HG02981 (cell line): ENCODE measurements around the gene ZNF581.

Source experiments
- ATAC-seq: cut with Tn5 transposase; IDR thresholded peaks from one replicate; pipeline ENCODE4 v1.9.1; 2021; ENCODE audit warnings: mild to moderate bottlenecking, moderate library complexity; ENCODE audit not compliant: unreplicated experiment

Gene ZNF581

DNA sequence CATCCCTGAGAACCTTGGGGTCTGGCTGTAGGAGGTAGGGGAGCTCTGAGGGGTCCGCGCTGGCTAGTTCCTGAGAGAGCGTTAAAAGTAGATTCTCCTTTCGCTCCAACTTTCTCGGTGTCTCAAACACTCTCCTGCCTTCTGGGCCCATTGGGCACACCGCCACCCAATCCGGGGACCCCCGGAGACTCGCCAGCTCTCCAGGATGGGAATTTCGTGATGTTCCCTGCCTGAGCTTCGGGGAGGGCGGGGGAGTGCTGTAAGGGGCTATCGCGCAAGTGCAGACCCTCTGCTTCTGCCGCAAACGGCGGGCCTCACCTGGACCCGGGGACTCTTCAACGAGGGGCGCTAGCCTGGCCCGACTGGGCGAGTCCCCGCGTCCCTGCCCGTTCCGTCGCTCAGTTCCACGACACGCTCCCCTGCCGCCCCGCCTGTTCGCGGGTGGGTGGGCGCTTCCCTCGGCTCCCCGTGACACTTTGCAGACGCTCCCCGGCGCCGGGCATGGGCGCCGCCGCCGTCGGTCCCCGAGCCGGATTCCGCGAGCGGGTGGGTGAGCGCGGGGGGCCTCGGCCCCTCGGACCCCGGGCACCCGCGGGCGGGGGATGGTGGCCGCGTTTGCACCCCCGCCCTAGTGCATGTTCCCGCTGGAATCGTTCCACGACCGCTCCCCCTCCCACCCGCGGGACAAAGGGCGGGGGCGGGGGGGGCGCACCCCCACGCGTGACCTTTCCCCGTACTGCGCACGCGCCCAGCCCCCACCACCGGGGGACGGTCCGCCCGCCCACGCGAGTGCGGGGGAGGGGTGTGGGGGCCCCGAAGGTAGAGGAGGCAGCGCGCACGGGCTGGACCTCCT, 4.5 kb downstream of the ZNF581 start, which contains the start of gene CCDC106:
Gene CCDC106 (plus strand): TSS at position 481 of the 853 bp plus-strand sequence. CDS start 835 bp downstream, outside the sequence.
- no peak for ATAC-seq

GRCh38 chr19:55648585-55649267, 5.3 kb downstream of the ZNF581 start:
- ATAC-seq, result no peak

- ATAC-seq, result no peak
Measured at GRCh38 chr19:55649268-55650125, 6.0 kb downstream of the ZNF581 start.

DNA sequence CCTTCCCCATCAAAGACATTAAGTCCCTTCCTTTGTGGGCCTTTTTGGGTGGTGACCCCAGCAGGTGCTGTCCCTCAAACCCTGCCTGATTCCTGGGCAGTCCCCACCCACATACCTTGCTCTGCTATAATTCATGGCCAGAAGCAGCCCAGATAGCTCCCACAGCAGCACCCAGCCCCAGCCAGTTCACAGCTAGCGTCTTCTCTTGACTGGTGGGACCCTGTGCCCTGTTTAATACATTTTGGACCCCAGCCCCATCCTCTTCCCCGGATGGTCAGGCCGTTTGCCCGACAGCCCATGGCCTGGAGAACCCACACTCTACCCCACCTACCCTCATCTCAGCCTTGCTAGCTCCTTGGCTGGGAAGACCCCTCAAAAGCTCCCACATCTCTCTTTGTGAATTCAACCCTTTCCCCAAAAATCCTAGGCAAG, 6.7 kb downstream of the ZNF581 start:
- no peak for ATAC-seq

DNA sequence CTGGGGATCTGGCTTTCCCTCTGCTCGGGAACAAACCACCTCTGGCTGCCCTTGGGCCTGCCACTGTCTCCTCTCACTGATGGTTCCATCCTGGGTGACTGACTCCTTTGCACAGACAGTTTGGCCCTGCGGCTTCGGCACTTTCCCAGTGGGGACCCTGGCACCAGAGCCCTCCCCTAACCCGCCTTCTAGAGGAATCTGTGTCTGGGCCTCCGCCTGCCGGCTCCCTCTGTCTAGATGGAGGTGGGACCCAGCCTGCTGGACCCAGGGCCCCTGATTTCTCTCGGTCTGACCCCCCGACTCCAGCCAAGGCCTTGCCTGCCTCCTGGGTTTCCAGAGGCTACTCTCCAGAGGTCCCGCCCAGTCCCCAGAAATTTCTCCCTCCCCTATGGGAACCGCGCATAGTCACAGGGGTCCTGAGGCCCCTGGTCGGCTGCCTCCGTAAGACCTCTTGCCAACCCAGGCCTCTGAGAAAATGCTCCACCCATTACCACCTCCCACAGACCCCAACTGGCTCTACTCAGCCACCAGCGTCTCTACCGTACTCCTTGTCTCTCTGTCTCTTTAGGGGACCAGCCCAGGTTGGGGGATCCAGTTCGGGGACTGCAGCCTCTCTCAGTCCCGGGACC, 7.3 kb downstream of the ZNF581 start:
- ATAC-seq, result no peak

GRCh38 chr19:55651236-55651635, 7.8 kb downstream of the ZNF581 start:
- no peak for ATAC-seq

- no peak for ATAC-seq
Measured at GRCh38 chr19:55652311-55653128, 9.1 kb downstream of the ZNF581 start.

DNA sequence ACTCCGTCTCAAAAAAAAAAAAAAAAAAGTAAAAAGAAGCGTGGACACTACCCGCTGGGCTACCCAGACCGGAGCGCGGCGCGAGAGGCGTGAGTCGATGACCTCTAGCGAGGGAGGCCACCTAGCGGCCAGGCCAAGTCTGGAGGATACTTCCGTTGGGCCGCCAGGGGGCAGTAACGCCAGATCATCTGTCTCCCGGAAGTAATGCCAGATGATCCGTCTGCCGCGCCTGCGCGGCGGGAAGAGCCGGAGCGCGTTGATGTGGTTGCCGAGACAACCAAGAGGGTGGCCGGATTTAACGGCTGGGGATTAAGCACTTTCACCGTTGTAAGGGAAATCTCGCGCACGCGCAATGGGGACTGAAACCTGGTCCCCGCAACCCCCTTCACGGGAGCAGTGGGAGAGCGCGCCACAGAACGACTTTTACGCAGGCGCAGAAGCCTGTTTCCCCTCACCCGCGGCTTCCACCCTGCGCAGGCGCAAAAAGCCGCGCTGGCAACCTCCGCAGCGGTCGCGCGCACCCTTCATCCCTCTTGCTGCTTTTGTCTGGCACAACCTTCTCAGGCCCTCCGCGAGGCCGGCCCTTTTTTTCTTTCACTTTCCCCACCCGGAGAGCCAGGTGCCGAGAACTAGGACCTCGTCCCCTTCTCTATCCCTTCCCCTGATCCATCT, 10.3 kb downstream of the ZNF581 start:
- ATAC-seq, result peak; percentile 40

DNA sequence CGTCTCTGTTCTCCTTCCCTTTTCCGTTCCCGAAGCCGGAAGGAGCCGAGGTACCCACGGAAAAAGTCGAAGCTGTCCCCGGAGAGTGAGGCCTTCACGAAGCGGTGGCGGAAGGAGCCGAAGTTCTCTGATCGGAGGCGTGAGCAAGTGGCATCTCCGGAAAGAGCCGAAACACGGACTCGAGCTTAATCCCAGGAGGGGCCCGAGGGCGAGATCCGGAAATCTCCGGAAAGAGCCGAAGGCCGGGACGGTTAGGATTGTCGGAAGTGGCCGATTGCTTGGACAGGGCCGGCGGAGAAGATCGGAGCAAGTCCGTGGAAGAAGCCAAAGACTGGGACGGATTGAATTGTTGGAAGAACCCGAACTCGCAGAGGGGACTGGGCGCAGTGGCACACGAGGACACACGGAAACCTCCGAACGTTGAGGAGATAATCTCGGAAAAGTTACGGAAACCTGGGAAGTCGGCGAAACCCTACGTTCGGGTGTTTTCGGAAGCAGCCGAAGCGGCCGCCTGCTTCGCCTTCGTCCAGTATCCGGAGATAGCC, 10.9 kb downstream of the ZNF581 start:
- ATAC-seq, result peak; percentile 60

DNA sequence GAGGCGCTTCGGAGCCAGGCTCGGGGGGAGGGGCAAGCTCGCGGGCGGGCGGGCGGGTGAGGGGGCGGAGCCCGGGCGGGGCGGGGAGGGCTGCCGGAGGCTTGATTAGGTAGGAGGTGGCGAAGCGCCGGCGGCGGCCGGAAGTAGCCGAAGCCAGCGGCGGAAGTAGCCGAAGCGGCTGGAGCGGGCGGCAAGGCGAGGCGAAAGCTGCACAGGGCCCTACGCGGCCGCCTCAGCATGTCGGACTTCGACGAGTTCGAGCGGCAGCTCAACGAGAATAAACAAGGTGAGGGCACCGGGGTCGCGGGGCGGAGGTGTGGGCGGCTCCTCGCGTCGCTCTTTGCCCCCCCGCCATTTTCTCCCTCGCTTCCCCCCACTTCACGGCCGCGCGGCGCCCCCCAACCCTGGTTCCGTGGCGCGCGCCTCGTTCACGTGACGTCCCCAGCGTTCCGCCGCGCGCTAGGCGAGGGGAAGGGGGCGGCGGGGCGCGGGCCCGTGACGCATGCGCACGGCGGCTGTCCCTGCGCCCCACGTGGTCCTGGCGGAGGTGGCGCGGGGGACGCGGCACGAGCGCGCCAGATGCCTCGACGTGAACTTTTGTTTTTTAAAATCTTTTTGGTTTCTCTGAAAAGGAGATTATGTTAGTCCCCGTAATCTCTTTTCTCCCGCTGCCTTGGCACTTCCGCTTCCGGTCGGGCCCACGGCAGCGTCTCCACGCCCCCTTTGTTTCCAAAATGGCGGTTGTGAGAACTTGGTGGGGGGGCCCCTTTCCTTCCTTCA, 11.6 kb downstream of the ZNF581 start, which contains the start of gene U2AF2:
Gene U2AF2 (plus strand): TSS at position 168 of the 780 bp plus-strand sequence. CDS start 70 bp downstream, at position 238.
- peak; percentile 36 for ATAC-seq

- ATAC-seq, result no peak
Measured at GRCh38 chr19:55655648-55656040, 12.2 kb downstream of the ZNF581 start.

DNA sequence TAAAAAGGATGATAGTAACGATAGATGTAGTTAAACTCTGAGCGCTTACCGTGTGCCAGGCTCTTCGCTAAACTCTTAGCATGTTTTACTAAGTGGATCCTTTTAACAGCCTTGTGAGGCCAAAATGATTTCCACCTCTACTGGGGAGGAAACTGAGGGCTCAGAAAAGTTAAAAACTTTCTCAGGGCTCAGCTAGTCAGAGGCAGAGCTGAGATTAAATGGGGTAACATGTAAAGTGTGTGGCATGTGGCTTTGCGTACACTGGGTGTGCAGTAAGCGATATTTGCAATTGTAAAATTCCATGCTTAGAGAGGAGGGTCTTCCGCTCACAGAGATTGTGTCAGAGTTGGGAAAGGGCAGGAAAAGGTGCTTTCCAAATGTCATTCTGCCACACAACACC, 13.1 kb downstream of the ZNF581 start:
- no peak for ATAC-seq

DNA sequence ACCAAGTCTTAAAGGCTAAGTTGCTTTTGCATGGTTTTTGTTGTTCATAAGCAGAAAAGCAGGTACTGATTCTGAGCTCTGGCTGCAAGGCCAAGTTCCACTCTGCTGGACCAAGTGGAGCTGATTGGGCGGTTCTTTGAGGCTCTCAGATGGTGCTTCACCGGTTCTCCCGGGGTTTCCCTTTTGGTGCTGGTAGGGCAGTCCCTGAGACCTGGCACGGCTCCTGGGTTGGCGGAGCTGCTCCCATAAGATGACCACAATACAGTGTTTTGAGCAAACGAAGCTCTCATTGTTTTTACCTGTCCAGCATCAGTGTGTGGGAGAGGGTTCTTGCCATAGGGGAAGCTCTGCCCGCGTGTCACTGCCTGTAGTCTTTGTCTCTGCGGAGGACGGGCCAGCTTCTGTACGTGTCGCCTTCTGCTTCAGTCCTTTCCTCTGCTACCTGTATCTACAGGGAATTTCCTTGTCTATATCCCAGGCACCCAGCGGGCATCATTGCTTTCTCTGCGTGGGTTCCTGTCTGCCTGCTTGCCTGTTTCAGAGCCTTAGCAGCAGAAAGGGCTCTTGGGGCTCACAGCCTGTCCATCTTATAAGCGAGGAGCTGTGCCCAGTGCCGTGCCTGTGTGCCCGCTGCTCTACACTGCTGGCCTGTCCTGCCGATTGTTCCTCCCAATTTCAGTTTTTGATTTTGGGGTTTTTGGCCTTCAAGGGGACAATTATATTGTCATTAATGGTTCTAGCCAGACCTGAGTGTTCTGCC, 13.7 kb downstream of the ZNF581 start:
- no peak for ATAC-seq

GRCh38 chr19:55658846-55659459, 15.5 kb downstream of the ZNF581 start:
- ATAC-seq, result no peak

DNA sequence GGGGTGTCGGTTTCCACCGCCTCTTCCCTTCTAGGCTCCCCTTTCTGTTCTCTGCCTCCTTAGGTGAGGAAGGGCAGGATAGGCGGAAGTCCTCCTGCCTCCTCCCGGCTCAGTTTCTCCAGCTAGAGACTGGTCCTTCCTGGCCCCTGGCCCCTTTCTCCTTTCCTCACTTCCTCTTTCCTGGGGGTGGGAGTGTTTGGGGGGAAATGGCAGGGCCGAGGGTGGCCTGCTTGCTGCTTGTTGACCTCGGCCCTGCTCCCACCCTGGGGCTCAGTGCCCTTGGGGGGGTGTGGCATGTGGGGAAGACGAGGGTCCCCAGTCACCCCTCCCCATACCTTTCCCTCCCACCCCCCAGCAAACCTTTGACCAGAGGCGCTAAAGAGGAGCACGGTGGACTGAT, 16.4 kb downstream of the ZNF581 start:
- ATAC-seq, result no peak

DNA sequence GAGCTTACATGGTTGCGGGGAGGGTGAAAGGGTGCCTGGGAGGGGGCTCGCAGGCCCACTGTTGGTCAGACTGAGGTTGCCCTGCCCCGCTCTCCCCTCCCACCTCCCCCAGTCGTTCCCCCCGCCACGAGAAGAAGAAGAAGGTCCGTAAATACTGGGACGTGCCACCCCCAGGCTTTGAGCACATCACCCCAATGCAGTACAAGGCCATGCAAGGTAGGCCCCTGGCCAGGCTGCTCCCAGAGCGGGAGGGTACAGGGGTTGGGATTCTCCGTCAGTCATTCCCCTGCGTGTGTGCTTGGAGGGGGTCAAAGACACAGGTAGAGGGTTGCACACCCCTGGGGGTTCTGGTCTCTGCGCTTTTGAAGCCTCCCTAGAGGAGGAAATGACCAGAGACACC, 17.0 kb downstream of the ZNF581 start:
- no peak for ATAC-seq

DNA sequence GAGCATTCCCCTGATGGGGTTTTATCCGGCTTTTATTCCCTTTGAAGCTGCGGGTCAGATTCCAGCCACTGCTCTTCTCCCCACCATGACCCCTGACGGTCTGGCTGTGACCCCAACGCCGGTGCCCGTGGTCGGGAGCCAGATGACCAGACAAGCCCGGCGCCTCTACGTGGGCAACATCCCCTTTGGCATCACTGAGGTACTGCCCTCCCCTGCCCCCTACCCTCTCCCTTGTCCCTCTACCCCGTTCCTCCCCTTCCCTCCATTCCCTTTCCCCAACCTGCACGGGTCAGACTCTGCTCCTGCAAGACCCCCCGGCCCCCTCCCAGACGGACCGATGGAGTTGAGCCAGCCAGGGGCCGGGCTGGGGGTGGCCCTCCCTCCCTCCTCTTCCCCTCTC, 17.5 kb downstream of the ZNF581 start:
- ATAC-seq, result no peak
